ENCODE data around the gene OR11H7. TPM values are rescaled to one million over a fixed set of nuclear protein-coding genes. Genes with fewer than 3 reads are reported as not detected.
A peak's percentile ranks its signal among the peaks of the same experiment; 100 is the strongest.

Gene OR11H7
- total and polyA plus RNA-seq, 9 of the 15 experiments (the other 6 are each of a cell fraction or from before 2014, with no cell fraction given), result not detected

DNA sequence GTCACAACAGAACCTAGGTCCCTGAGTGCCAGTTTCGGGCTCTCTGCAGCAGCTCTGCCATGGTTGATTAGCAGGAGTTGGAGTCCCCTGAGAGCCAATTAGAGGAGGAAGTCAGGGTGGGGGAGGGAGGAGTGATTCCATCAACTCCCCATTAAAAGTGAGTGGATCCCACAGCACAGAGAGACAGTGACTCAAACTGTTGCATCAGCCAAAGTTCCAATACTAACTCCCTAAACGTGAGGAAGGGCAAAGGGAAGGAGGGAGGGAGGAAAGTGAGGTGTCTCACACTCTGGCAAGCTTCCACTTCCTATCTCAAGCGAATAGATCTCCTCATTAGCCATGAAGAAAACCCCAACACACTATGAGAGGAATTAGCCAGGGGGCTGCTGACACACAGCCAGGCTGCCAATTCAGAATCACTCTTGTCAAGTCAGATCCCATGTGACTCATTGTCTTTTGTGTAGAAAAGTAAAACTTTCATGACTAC, 33.9 kb downstream of the OR11H7 start (continued):
- peak; percentile 84 for TF ChIP-seq IRF9 (tag; IDR thresholded peaks at IDR 0.05)
- no peak for TF ChIP-seq ARNT (IDR thresholded peaks at IDR 0.05)
- no peak for TF ChIP-seq KLF13 (tag; IDR thresholded peaks at IDR 0.05; ENCODE audit: borderline replicate concordance, low read depth)
- no peak for TF ChIP-seq PURB (CRISPR knock-in tag; IDR thresholded peaks at IDR 0.05; ENCODE audit: low read depth)
- no peak for TF ChIP-seq JUN (IDR thresholded peaks at IDR 0.05; ENCODE audit: borderline replicate concordance, low read depth, low read length)
- TF ChIP-seq JUN (CRISPR knock-in tag; IDR thresholded peaks at IDR 0.05; ENCODE audit: borderline replicate concordance), result no peak
- TF ChIP-seq ASH1L (IDR thresholded peaks at IDR 0.05; ENCODE audit: borderline replicate concordance, low read depth, partially characterized antibody), result no peak
- TF ChIP-seq BHLHE40 (IDR thresholded peaks at IDR 0.05; ENCODE audit: low read length), result peak; percentile 92
- TF ChIP-seq ETV6 (IDR thresholded peaks at IDR 0.05; ENCODE audit: borderline replicate concordance in 1 of 2, low read depth in 2 of 2, low read length in 1 of 2), result no peak
- TF ChIP-seq ETV6 (CRISPR knock-in tag; IDR thresholded peaks at IDR 0.05; ENCODE audit: borderline replicate concordance), result no peak
- TF ChIP-seq, protein P1, sequence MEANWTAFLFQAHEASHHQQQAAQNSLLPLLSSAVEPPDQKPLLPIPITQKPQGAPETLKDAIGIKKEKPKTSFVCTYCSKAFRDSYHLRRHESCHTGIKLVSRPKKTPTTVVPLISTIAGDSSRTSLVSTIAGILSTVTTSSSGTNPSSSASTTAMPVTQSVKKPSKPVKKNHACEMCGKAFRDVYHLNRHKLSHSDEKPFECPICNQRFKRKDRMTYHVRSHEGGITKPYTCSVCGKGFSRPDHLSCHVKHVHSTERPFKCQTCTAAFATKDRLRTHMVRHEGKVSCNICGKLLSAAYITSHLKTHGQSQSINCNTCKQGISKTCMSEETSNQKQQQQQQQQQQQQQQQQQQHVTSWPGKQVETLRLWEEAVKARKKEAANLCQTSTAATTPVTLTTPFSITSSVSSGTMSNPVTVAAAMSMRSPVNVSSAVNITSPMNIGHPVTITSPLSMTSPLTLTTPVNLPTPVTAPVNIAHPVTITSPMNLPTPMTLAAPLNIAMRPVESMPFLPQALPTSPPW (CRISPR knock-in tag; IDR thresholded peaks at IDR 0.05), result peak; percentile 46; the same call in 1 of the 2 replicates
- TF ChIP-seq ZNF12 (CRISPR knock-in tag; IDR thresholded peaks at IDR 0.05), result no peak
- peak; percentile 57 for TF ChIP-seq EP300 (IDR thresholded peaks at IDR 0.05; ENCODE audit: low read length)
- TF ChIP-seq ZNF764 (CRISPR knock-in tag; IDR thresholded peaks at IDR 0.05; ENCODE audit: low read depth), result no peak
- no peak for TF ChIP-seq HNRNPH1 (optimal IDR thresholded peaks at IDR 0.05; ENCODE audit: low read depth, low read length)
- no peak for TF ChIP-seq FOXP4 (CRISPR knock-in tag; IDR thresholded peaks at IDR 0.05; ENCODE audit: borderline replicate concordance)
- no peak for TF ChIP-seq ZNF133 (CRISPR knock-in tag; IDR thresholded peaks at IDR 0.05)
- TF ChIP-seq ZBTB1 (CRISPR knock-in tag; IDR thresholded peaks at IDR 0.05; ENCODE audit: borderline replicate concordance, low read depth), result no peak
- no peak for TF ChIP-seq ZNF561 (CRISPR knock-in tag; conservative IDR thresholded peaks at IDR 0.05)
- no peak for TF ChIP-seq POLR2A (conservative IDR thresholded peaks at IDR 0.05)
- TF ChIP-seq MTF1 (CRISPR knock-in tag; IDR thresholded peaks at IDR 0.05; ENCODE audit: borderline replicate concordance), result no peak
- TF ChIP-seq ZNF445 (CRISPR knock-in tag; IDR thresholded peaks at IDR 0.05; ENCODE audit: low read depth), result no peak
- no peak for TF ChIP-seq FOXM1 (IDR thresholded peaks at IDR 0.05; ENCODE audit: low read depth)
- no peak for TF ChIP-seq FOXM1 (CRISPR knock-in tag; IDR thresholded peaks at IDR 0.05; ENCODE audit: low read depth)
- no peak for TF ChIP-seq ZNF75A (CRISPR knock-in tag; IDR thresholded peaks at IDR 0.05)
- 0 out of 2 replicates have a peak, but pooled peaks have one; percentile 47 for TF ChIP-seq MECOM (CRISPR knock-in tag; IDR thresholded peaks at IDR 0.05)
- TF ChIP-seq ZNF717 (CRISPR knock-in tag; IDR thresholded peaks at IDR 0.05), result no peak
- TF ChIP-seq TCF3 (CRISPR knock-in tag; IDR thresholded peaks at IDR 0.05), result no peak
